HL-60 (cell line): ENCODE measurements around the gene VCP.
A peak's percentile ranks its signal among the peaks of the same experiment; 100 is the strongest.

ENCODE experiments used
- DNase-seq, 2 experiments: peaks; one replicate each; pipeline ENCODE4 v3.0.0-alpha.2; 2010 to 2020; ENCODE audit warnings: low read depth in 1 of 2, low spot score in 1 of 2
- H3K27ac ChIP-seq: fragments of 250-450 bp; sonication (Bioruptor Pico); replicated peaks from 2 replicates; pipeline ENCODE4 v1.5.1; 2020; ENCODE audit warnings: mild to moderate bottlenecking, moderate library complexity
- H3K27me3 ChIP-seq: fragments of 250-450 bp; sonication (Bioruptor Pico); 2 replicates; pipeline ENCODE4 v1.5.1; 2021; ENCODE audit warnings: mild to moderate bottlenecking, moderate library complexity; ENCODE audit not compliant: insufficient read depth, poor library complexity, severe bottlenecking
- H3K4me3 ChIP-seq: replicated peaks from 2 replicates; pipeline ENCODE4 v1.5.1; 2011; ENCODE audit warnings: mild to moderate bottlenecking, control low read depth, low read length; ENCODE audit not compliant: insufficient read depth
- GABPA ChIP-seq: IDR thresholded peaks from 2 replicates; pipeline ENCODE4 v1.6.1; 2012; ENCODE audit warnings: low read depth
- POLR2AphosphoS5 ChIP-seq: IDR thresholded peaks from 2 replicates; pipeline ENCODE4 v1.6.1; 2012; ENCODE audit warnings: low read depth
- SPI1 ChIP-seq: IDR thresholded peaks from 2 replicates; pipeline ENCODE4 v1.6.1; 2012; ENCODE audit warnings: low read depth, mild to moderate bottlenecking, borderline replicate concordance
- long read RNA-seq: library from polyadenylated mRNA; unstranded; transcript quantifications from one replicate; pipeline ENCODE4 v2.0.0, GENCODE V29; 2020
- TF ChIP-seq, protein P1 (sequence below): IDR thresholded peaks from 2 replicates; pipeline ENCODE4 v1.6.1; 2012; ENCODE audit warnings: low read depth; ENCODE audit not compliant: insufficient replicate concordance
- TF ChIP-seq, protein P2 (sequence below): IDR thresholded peaks from one replicate; pipeline ENCODE4 v1.5.1; 2011; ENCODE audit warnings: low read length, control low read depth, inconsistent platforms; ENCODE audit not compliant: insufficient read depth

Gene VCP
- long read RNA-seq, full-length matches to known transcripts, result 3,100 of 3,315 reads
- long read RNA-seq, partial matches to known transcripts, result 50 of 3,315 reads
- long read RNA-seq, other reads (novel, unspliced or antisense), result 165 of 3,315 reads

DNA sequence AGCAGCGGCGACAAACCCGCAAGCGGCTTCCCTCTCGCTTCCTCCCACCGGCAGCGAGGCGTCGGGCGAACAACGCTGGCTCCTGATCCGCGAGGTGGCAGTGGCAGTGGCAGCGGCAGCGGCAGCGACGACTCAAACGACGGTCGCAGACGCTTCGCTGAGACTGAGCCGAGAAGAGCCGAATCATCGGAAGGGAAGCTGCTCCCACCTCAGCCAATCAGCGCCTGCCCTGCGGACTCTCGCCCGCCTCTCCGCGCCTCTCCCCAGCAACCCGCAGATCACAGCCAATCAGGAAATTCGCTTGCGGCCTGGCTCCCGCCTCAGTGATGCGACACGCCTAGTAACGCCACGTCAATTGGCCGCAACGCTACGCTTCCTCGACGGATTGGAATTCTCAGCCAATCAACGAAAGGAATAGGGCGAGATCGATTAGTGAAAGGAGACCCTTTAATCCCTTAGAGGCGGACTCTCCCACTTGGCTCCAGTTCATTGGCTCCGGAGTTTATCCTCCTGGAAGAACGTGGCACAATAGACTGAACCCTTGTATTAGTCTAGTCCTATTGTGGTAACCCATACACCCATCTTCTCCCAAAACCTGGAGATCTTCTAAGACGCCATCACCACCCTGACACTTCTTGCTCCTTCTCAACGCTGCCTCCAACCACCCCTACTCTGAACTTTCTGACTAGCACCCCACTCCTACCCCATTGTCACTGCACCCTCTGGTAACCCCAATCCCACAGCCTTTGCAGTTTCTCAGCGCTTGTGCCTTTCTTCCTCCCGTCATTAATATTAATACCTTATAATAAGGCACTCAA lies at the start of gene VCP:
Gene VCP (minus strand): TSS at position 165 of the 818 bp plus-strand sequence. CDS start 272 bp downstream, outside the sequence.
- TF ChIP-seq POLR2AphosphoS5, result peak; percentile 94
- TF ChIP-seq, protein P1, sequence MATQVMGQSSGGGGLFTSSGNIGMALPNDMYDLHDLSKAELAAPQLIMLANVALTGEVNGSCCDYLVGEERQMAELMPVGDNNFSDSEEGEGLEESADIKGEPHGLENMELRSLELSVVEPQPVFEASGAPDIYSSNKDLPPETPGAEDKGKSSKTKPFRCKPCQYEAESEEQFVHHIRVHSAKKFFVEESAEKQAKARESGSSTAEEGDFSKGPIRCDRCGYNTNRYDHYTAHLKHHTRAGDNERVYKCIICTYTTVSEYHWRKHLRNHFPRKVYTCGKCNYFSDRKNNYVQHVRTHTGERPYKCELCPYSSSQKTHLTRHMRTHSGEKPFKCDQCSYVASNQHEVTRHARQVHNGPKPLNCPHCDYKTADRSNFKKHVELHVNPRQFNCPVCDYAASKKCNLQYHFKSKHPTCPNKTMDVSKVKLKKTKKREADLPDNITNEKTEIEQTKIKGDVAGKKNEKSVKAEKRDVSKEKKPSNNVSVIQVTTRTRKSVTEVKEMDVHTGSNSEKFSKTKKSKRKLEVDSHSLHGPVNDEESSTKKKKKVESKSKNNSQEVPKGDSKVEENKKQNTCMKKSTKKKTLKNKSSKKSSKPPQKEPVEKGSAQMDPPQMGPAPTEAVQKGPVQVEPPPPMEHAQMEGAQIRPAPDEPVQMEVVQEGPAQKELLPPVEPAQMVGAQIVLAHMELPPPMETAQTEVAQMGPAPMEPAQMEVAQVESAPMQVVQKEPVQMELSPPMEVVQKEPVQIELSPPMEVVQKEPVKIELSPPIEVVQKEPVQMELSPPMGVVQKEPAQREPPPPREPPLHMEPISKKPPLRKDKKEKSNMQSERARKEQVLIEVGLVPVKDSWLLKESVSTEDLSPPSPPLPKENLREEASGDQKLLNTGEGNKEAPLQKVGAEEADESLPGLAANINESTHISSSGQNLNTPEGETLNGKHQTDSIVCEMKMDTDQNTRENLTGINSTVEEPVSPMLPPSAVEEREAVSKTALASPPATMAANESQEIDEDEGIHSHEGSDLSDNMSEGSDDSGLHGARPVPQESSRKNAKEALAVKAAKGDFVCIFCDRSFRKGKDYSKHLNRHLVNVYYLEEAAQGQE, result no peak
- DNase-seq, result peak; percentile 94 to 99
- Histone ChIP-seq H3K4me3 (peak within 1 kb of the TSS; percentile 84), H3K27ac (peak within 1 kb of the TSS; percentile 95), H3K27me3 (no peaks in the 10 kb centered on the region)

DNA sequence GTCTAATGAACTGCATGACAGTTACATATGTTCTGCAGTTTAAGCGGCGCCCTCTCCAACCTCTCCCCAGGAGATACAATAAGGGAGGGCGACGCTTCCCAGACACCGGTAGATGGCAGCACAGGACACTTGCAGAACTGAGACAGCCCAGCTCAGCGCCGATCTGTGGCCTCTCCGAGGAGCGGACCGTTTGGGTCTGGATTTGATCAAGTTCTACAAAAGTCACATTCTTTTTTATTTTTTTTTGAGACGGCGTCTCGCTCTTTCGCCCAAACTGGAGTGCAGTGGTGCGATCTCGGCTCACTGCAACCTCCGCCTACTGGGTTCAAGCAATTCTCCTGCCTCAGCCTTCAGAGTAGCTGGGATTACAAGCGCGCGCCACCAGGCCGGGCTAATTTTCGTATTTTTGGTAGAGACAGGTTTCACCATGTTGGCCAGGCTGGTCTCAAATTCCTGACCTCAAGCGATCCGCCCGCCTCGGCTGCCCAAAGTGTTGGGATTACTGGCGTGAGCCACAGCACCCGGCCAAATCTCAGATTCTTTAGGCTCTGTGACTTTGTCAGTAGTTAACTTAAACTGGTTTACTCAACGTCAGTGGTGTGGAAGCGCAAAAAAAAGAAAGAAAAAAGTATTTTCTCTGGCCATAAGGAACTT lies 44.6 kb upstream of the VCP start:
- Histone ChIP-seq H3K4me3 (no peak overlapping the region; the same call in 1 of the 2 replicates), H3K27ac (no peak overlapping the region), H3K27me3 (no peaks in the 10 kb centered on the region)
- TF ChIP-seq, protein P2, sequence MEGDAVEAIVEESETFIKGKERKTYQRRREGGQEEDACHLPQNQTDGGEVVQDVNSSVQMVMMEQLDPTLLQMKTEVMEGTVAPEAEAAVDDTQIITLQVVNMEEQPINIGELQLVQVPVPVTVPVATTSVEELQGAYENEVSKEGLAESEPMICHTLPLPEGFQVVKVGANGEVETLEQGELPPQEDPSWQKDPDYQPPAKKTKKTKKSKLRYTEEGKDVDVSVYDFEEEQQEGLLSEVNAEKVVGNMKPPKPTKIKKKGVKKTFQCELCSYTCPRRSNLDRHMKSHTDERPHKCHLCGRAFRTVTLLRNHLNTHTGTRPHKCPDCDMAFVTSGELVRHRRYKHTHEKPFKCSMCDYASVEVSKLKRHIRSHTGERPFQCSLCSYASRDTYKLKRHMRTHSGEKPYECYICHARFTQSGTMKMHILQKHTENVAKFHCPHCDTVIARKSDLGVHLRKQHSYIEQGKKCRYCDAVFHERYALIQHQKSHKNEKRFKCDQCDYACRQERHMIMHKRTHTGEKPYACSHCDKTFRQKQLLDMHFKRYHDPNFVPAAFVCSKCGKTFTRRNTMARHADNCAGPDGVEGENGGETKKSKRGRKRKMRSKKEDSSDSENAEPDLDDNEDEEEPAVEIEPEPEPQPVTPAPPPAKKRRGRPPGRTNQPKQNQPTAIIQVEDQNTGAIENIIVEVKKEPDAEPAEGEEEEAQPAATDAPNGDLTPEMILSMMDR, result peak; percentile 87
- TF ChIP-seq, protein P1, result no peak
- peak; percentile 76 to 91 for DNase-seq

DNA sequence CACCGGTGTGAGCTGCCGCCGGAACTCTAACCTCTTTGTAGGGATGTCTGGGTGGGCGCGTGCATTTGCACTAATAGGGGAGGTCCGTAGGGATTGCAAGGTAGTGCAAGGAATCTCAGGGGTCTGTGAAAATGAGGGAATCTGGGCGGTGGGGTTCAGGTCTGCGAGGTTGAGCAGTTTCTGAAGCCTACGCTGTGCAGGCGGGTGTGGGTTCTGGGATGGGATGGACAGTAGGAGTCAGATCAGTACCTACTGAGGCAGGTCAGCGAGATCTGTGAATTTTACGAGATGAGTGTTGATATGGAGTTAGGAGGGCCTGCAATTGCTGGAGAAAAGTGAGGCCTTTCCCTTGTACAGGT lies 44.1 kb upstream of the VCP start:
- no peaks in the 10 kb centered on the region for H3K27me3 ChIP-seq
- H3K27ac ChIP-seq, result peak overlapping the region; percentile 84; the same call in 1 of the 2 replicates
- DNase-seq, result no peak
- peak overlapping the region; percentile 62 for H3K4me3 ChIP-seq
- TF ChIP-seq, protein P2, result no peak
- TF ChIP-seq GABPA (no peak), POLR2AphosphoS5 (no peak), SPI1 (no peak)
- TF ChIP-seq, protein P1, result no peak
